Transverse colon (tissue), 4 donors: ENCODE results near the gene RNF141. TPM values are rescaled to one million over a fixed set of nuclear protein-coding genes. Genes with fewer than 3 reads are reported as not detected.

Experiments used
- DNase-seq: peaks from one replicate; pipeline ENCODE4 v3.0.0-alpha.2; 2019
- H3K27ac ChIP-seq, 4 donors: fragments of 200-600 bp; sonication (generic); 2 replicates each; pipeline ENCODE4 v1.5.1; 2016 to 2018; ENCODE audit warnings: inconsistent platforms in 4 of 4
- H3K27me3 ChIP-seq: fragments of 200-600 bp; sonication (generic); 2 replicates; pipeline ENCODE4 v1.5.1; 2017; ENCODE audit warnings: inconsistent platforms
- H3K36me3 ChIP-seq, 4 donors: fragments of 200-600 bp; sonication (generic); 2 replicates each; pipeline ENCODE4 v1.5.1; 2017 to 2019; ENCODE audit warnings: inconsistent platforms in 4 of 4
- H3K4me1 ChIP-seq, 4 donors: fragments of 200-600 bp; sonication (generic); 2 replicates each; pipeline ENCODE4 v1.5.1; 2017 to 2020; ENCODE audit warnings: inconsistent platforms in 4 of 4
- H3K4me3 ChIP-seq, 4 donors: fragments of 200-600 bp; sonication (generic); 1 replicate in 1 of 4; 2 replicates in 3 of 4; pipeline versions ENCODE4 v1.5.1 to v1.6.1; 2017 to 2019; ENCODE audit warnings: inconsistent platforms in 4 of 4
- H3K9me3 ChIP-seq, 2 donors: fragments of 200-600 bp; sonication (generic); 2 replicates each; pipeline ENCODE4 v1.5.1; 2017 to 2019; ENCODE audit warnings: inconsistent platforms in 2 of 2
- CTCF ChIP-seq, 5 experiments: fragments of 200-600 bp in 3 of 5; fragments of 450-650 bp in 2 of 5; sonication (generic) in 3 of 5; IDR thresholded peaks; 1 replicate in 2 of 5; 2 replicates in 3 of 5; pipeline ENCODE4 v1.5.1; 2016 to 2017; ENCODE audit warnings: antibody characterized with exemption in 5 of 5, inconsistent platforms in 3 of 5, mild to moderate bottlenecking in 2 of 5, moderate library complexity in 1 of 5
- EP300 ChIP-seq: sonication (generic); formaldehyde crosslinking; IDR thresholded peaks from one replicate; pipeline ENCODE4 v1.6.1; 2017; ENCODE audit warnings: antibody characterized with exemption, low read depth
- POLR2A ChIP-seq: fragments of 450-650 bp; IDR thresholded peaks from one replicate; pipeline ENCODE4 v1.6.1; 2016; ENCODE audit warnings: antibody characterized with exemption, mild to moderate bottlenecking, moderate library complexity
- POLR2AphosphoS5 ChIP-seq, 3 donors: sonication (generic); formaldehyde crosslinking; IDR thresholded peaks; one replicate each; pipeline ENCODE4 v1.6.1; 2016; ENCODE audit warnings: antibody characterized with exemption in 3 of 3
- WGBS, 2 donors: methylation state at CpG; one replicate each; pipeline ENCODE4 v1.1.5; 2018; ENCODE audit warnings: low coverage in 1 of 2; 5-methylcytosine and 5-hydroxymethylcytosine counted together
- in situ Hi-C, 4 donors: fragments of 200-750 bp; cut with MboI; loops; one replicate each; pipeline versions ENCODE4 v1.15.0 to v1.15.1; 2017; ENCODE audit warnings: low sequenced_read_pairs in 3 of 4, low pct_ligation_motif_present in 1 of 4, low pct_unique_long_range_greater_than_20kb in 1 of 4
- intact Hi-C: fragments of 100-400 bp; cut with DNase I; formaldehyde crosslinking; loops from one replicate; pipeline ENCODE4 v1.15.1; 2023; ENCODE audit warnings: low total_unique reads
- total RNA-seq, 4 donors: library from RNA; depleted of rRNA; stranded (reverse); fragments of >200 nt; gene quantifications; one replicate each; pipeline ENCODE4 v1.1.0, GENCODE V29; 2016

Gene RNF141
- total RNA-seq, 4 donors from 2014 or later = 13.1 to 31.4 (median 22.3) TPM

DNA sequence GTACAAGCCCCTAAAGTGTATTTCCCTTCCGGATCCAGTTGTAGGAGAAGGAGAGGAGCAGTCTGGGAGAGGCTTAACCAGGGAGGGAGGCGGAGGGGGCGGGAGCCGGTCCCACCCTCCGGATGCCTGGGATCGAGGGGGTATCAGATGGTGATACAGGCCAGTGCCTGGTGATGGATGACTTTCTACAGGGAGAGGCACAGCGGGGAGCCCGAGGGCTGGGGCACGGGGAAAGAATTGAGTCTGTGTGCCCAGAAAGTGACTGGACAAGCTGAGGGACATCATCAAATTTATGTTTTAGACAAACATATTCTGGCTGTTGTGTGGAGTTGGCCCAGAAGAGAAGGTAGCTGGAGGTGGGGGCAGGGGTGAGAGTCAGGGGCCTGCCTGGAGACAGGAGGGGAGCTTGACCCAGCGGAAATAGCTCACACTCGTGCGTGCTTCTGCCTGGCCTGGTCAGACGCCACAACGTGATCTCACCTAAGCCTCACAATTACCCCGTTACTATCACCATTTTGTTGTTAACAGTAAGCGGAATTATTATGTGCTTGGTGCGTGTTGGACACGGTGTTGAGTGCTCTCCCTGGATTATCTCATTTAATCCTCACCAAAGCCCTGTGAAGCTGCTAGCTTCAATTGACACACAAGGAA, 43.5 kb downstream of the RNF141 start:
- Histone ChIP-seq H3K36me3 (no peaks in the 10 kb centered on the region), H3K4me1 (no peaks in the 10 kb centered on the region), H3K4me3 (no peak overlapping the region), H3K27me3 (no peaks in the 10 kb centered on the region), H3K27ac (peak overlapping the region in 2 of 4 donors; percentile 5 to 51), H3K9me3 (no peaks in the 10 kb centered on the region)
- in situ Hi-C loops (no loop called here), intact Hi-C loops (no loop called here)
- TF ChIP-seq POLR2A = no peak
- TF ChIP-seq POLR2AphosphoS5 (IDR thresholded peaks at IDR 0.05) = peak in 1 of 3 donors; percentile 14
- WGBS, 2 donors = 42 to 70% methylated on average over 2 to 18 of the region's 18 CpGs
- no peak for DNase-seq

DNA sequence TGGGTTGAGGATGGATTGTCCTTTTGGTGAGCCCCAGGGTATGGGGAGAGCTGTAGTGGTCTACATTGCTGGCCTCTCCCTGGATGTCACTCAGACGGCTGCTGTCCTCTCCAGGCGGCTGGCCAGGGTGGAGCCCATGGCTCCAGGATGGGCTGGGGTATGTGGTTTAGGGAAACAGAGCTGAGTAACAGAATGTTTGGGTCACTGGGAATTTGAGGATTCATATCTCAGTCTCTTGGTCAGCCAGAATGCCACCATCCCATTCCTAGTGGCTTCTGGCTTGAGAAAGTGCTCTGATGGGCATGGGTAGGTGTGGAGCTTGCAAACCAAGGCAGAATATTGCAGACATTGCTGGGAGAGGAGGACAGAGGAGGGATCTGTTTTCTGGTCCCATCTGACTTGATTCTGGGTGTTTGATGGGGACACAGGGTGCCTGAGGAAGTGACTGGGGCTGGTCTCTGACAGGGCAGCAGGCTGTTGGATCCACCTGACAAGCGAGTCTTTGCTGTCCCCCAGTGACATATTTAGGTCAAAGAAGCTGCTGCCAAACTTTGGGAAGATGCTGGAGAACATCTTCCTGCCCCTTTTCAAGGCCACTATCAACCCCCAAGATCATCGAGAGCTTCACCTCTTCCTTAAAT, 44.6 kb downstream of the RNF141 start:
- no peak for DNase-seq
- WGBS, 2 donors = 93% methylated on average over 4 of the region's 4 CpGs; no CpG with 5 or more reads in 1 of the 2 donors
- H3K36me3 ChIP-seq = no peaks in the 10 kb centered on the region
- no peaks in the 10 kb centered on the region for H3K9me3 ChIP-seq
- intact Hi-C loops = no loop called here
- TF ChIP-seq EP300 (no peak), POLR2A (no peak), POLR2AphosphoS5 (IDR thresholded peaks at IDR 0.05) (no peak), CTCF (IDR thresholded peaks at IDR 0.05) (no peak)
- no peak overlapping the region for H3K27ac ChIP-seq
- in situ Hi-C loops = no loop called here
- H3K4me3 ChIP-seq = no peak overlapping the region
- H3K27me3 ChIP-seq = no peaks in the 10 kb centered on the region
- H3K4me1 ChIP-seq = no peaks in the 10 kb centered on the region

- H3K27me3 ChIP-seq = no peaks in the 10 kb centered on the region
- peaks cover 0 to 7% (median 4%) of the 10 kb centered on the region in 4 donors for H3K4me1 ChIP-seq
- H3K36me3 ChIP-seq = no peaks in the 10 kb centered on the region
- whole genome bisulfite sequencing, 2 donors = 98% methylated on average over 8 of the region's 8 CpGs; no CpG with 5 or more reads in 1 of the 2 donors
- in situ Hi-C loops = no loop called here
- no peak for TF ChIP-seq POLR2AphosphoS5 (IDR thresholded peaks at IDR 0.05)
- no peak overlapping the region for H3K27ac ChIP-seq
- no peaks in the 10 kb centered on the region for H3K9me3 ChIP-seq
- intact Hi-C loops = no loop called here
- DNase-seq = no peak
- no peak overlapping the region for H3K4me3 ChIP-seq
Measured at GRCh38 chr11:10495464-10495786, 45.6 kb downstream of the RNF141 start.

DNA sequence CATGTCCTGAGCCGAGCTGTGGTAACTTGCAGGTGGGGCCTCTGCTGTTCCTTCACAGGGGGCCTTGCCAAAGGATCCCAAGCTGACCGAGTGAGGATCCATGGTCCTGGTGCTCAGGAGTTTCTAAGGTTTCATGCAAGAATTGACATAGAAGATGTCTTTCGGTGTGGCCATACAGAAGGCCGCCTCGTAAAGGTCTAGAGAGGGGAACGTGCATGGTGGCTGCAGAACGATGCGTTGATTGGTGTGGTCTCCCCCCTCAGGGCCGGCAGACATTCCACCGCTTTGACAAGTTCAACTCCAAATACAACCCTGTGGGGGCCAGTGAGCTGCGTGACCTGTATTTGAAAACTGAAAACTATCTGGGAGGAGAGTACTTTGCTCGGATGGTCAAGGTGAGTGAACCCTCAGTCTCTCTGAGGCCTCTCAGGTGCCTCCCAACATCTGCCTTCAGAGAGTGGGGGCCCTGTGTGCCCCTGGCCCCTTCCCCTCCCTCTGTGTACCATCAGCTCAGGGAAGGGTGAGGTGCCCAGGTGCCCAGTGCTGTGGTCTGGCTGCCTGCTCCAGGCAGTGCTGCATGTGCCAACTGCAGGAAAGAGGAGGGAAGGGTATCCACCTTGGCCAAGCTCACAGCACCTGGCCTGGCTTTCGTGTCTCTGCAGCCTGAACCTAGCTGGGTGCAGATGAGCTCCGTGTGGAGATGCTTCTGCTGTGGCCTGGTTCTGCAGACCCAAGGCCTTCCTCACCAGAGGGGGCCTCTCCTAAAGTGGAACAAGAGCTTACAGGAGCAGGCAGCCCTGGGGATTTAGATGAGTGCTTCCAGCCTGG, 46.1 kb downstream of the RNF141 start:
- no peak for TF ChIP-seq CTCF (IDR thresholded peaks at IDR 0.05)
- TF ChIP-seq EP300 = no peak
- no peak for TF ChIP-seq POLR2A
- no peak for TF ChIP-seq POLR2AphosphoS5 (IDR thresholded peaks at IDR 0.05)
- no peaks in the 10 kb centered on the region for H3K36me3 ChIP-seq
- H3K27me3 ChIP-seq = no peaks in the 10 kb centered on the region
- no peak for DNase-seq
- no peak overlapping the region for H3K4me3 ChIP-seq
- H3K9me3 ChIP-seq = no peaks in the 10 kb centered on the region
- H3K4me1 ChIP-seq = peaks cover 0 to 11% (median 6%) of the 10 kb centered on the region in 4 donors
- intact Hi-C loops = no loop called here
- in situ Hi-C loops = no loop called here
- 94% methylated on average over 13 of the region's 14 CpGs; no CpG with 5 or more reads in 1 of the 2 donors for WGBS, 2 donors
- H3K27ac ChIP-seq = no peak overlapping the region
